DOHH2 (cell line): ENCODE data around the gene INSC.

ENCODE experiments used
- H3F3A ChIP-seq: fragments of 200-600 bp; sonication (generic), shearing (Covaris generic); 2 replicates; pipeline ENCODE4 v1.6.0; 2016; ENCODE audit warnings: antibody characterized with exemption, mild to moderate bottlenecking; ENCODE audit not compliant: control insufficient read depth, insufficient read depth
- H3K27ac ChIP-seq: fragments of 200-600 bp; sonication (generic); 2 replicates; pipeline ENCODE4 v1.5.1; 2014; ENCODE audit warnings: low read depth, mild to moderate bottlenecking, low read length, moderate library complexity
- H3K27me3 ChIP-seq: fragments of 200-600 bp; sonication (generic); 2 replicates; pipeline ENCODE4 v1.6.1; 2014; ENCODE audit warnings: mild to moderate bottlenecking, low read length, mixed read lengths; ENCODE audit not compliant: control insufficient read depth
- H3K36me3 ChIP-seq: fragments of 200-600 bp; sonication (generic); 2 replicates; pipeline ENCODE4 v1.6.1; 2014; ENCODE audit warnings: mild to moderate bottlenecking, low read length, moderate library complexity, mixed read lengths; ENCODE audit not compliant: control insufficient read depth
- H3K4me1 ChIP-seq: fragments of 200-600 bp; sonication (generic); 2 replicates; pipeline ENCODE4 v1.6.1; 2014; ENCODE audit warnings: mild to moderate bottlenecking, low read length, mixed read lengths; ENCODE audit not compliant: control insufficient read depth
- H3K4me2 ChIP-seq: fragments of 200-600 bp; sonication (generic); 2 replicates; pipeline ENCODE4 v1.6.0; 2014; ENCODE audit warnings: mild to moderate bottlenecking, low read length, moderate library complexity
- H3K4me3 ChIP-seq: fragments of 200-600 bp; sonication (generic); 2 replicates; pipeline ENCODE4 v1.5.1; 2014; ENCODE audit warnings: mild to moderate bottlenecking, low read length, mixed read lengths
- H3K79me2 ChIP-seq: fragments of 200-600 bp; sonication (generic); 2 replicates; pipeline ENCODE4 v1.6.1; 2014; ENCODE audit warnings: mild to moderate bottlenecking, low read length, mixed read lengths; ENCODE audit not compliant: control insufficient read depth
- H3K9me2 ChIP-seq: fragments of 200-600 bp; sonication (generic); replicated peaks from 2 replicates; pipeline ENCODE4 v1.6.1; 2014; ENCODE audit warnings: mild to moderate bottlenecking, low read length, mixed read lengths; ENCODE audit not compliant: control insufficient read depth
- H3K9me3 ChIP-seq: fragments of 200-600 bp; sonication (generic); 2 replicates; pipeline ENCODE4 v1.6.1; 2014; ENCODE audit warnings: antibody characterized with exemption, low read length, mixed read lengths; ENCODE audit not compliant: control insufficient read depth, insufficient read depth
- H4K20me1 ChIP-seq: fragments of 200-600 bp; sonication (generic); 2 replicates; pipeline ENCODE4 v1.6.0; 2014; ENCODE audit warnings: low read depth, mild to moderate bottlenecking, antibody characterized with exemption, low read length, moderate library complexity; ENCODE audit not compliant: control insufficient read depth, insufficient read depth
- EZH2phosphoT487 ChIP-seq: fragments of 200-600 bp; sonication (generic); IDR thresholded peaks from 2 replicates; pipeline ENCODE4 v1.6.1; 2017; ENCODE audit warnings: borderline replicate concordance, mild to moderate bottlenecking, antibody characterized with exemption, low read length, moderate library complexity, mixed read lengths
- TF ChIP-seq, protein P1 (sequence below): fragments of 200-600 bp; sonication (generic); IDR thresholded peaks from one replicate; pipeline ENCODE4 v1.5.1; 2014; ENCODE audit warnings: antibody characterized with exemption, mild to moderate bottlenecking, low read depth, low read length; ENCODE audit not compliant: poor library complexity, severe bottlenecking

The INSC gene

DNA sequence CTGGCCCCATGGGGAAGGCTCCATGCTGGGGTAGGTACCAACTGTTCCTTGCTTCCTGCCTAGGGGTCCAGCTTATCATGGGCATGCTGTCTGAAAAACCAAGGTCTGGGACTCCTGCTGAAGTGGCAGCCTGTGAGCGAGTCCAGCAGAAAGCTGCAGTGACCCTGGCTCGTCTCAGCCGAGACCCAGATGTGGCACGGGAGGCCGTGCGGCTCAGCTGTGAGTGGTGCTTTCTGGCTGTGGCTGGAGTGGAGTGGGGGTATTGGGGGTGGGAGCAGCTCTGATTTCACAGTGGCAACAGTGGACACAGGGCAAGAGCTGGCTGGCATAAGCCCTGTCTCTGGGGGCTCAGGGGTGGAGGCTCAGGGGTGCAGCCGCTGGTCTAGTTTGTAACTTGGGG is 124.1 kb downstream of the INSC start:
- no peak overlapping the region for H3K4me3 ChIP-seq

DNA sequence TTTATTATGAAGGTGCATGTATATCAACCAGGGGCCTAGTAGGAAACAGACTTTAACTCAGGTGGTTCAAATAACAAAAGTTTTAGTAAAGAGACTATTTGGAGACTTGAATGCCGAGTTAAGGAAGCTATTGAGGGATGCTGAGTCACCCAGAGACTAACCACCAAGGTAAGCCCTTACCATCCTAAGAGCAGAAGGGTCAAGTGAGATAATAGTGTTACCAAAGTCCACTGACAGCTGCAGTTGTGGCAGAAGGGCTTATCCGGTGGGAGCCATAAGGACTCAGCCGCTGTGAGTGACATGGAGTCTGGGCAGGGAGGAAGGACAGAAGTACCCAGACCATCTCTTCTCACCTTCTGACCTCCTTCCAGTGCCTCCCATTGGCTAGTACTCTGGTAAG is 134.0 kb downstream of the INSC start:
- Histone ChIP-seq H3K79me2 (no peaks in the 10 kb centered on the region), H3K4me3 (no peak overlapping the region), H4K20me1 (no peaks in the 10 kb centered on the region), H3K27ac (no peak overlapping the region), H3K4me2 (no peak overlapping the region), H3K36me3 (no peaks in the 10 kb centered on the region), H3K9me2 (no peaks in the 10 kb centered on the region), H3K9me3 (no peaks in the 10 kb centered on the region), H3K4me1 (no peaks in the 10 kb centered on the region), H3K27me3 (no peaks in the 10 kb centered on the region), H3F3A (no peaks in the 10 kb centered on the region)
- TF ChIP-seq, protein P1, sequence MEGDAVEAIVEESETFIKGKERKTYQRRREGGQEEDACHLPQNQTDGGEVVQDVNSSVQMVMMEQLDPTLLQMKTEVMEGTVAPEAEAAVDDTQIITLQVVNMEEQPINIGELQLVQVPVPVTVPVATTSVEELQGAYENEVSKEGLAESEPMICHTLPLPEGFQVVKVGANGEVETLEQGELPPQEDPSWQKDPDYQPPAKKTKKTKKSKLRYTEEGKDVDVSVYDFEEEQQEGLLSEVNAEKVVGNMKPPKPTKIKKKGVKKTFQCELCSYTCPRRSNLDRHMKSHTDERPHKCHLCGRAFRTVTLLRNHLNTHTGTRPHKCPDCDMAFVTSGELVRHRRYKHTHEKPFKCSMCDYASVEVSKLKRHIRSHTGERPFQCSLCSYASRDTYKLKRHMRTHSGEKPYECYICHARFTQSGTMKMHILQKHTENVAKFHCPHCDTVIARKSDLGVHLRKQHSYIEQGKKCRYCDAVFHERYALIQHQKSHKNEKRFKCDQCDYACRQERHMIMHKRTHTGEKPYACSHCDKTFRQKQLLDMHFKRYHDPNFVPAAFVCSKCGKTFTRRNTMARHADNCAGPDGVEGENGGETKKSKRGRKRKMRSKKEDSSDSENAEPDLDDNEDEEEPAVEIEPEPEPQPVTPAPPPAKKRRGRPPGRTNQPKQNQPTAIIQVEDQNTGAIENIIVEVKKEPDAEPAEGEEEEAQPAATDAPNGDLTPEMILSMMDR = no peak
- no peak for TF ChIP-seq EZH2phosphoT487

More for the DNA sequence above, 124.1 kb downstream of the INSC start:
- H3K4me2 ChIP-seq = no peak overlapping the region
- no peaks in the 10 kb centered on the region for H3K79me2 ChIP-seq
- peaks cover under 1% of the 10 kb centered on the region for H3K4me1 ChIP-seq
- TF ChIP-seq, protein P1 = no peak
- TF ChIP-seq EZH2phosphoT487 = no peak
- H3K9me2 ChIP-seq = no peaks in the 10 kb centered on the region
- H3K27ac ChIP-seq = no peak overlapping the region
- H3K36me3 ChIP-seq = no peaks in the 10 kb centered on the region
- no peaks in the 10 kb centered on the region for H3K9me3 ChIP-seq
- H3K27me3 ChIP-seq = peaks cover 3% of the 10 kb centered on the region; the same call in 1 of the 2 replicates
- H4K20me1 ChIP-seq = no peaks in the 10 kb centered on the region
- no peaks in the 10 kb centered on the region for H3F3A ChIP-seq

DNA sequence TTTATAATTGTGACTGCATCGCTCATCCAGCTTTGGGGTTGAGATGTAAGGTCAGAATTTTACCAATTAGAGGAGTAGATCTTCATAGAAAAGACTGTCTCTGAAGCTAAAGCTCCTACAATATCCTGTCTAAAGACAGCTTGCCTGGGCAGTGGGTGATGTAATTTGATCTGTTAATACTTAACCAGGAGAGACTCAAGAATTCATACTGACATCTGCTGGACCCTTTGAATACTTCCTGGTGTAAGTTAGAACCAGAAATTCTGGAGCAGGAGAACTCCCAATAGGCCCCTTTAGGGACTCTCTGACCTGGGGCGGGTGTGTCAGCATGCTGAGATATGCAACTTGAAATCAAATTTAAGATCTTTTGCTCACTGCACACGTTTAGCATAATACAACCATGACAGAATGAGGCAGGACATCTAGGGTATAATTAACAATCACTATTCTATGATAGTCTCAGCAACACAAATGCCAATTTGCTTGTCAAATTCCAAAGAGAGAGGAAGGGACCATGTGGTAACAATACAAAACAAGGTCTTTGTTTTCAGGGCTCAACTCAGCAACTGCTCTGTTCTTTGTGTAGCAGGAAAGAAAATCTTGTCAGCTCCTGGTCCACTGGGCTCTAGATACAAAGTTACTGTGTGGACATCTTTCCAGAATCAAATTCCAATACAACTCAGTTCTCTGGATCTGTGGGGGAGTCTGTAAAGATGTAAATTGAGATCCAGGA is 143.9 kb downstream of the INSC start:
- no peaks in the 10 kb centered on the region for H3K36me3 ChIP-seq
- no peaks in the 10 kb centered on the region for H3K79me2 ChIP-seq
- H3K4me3 ChIP-seq = no peak overlapping the region
- no peaks in the 10 kb centered on the region for H3K27me3 ChIP-seq
- H3K9me3 ChIP-seq = no peaks in the 10 kb centered on the region
- no peaks in the 10 kb centered on the region for H3K9me2 ChIP-seq
- H3F3A ChIP-seq = no peaks in the 10 kb centered on the region
- H3K4me2 ChIP-seq = no peak overlapping the region
- H4K20me1 ChIP-seq = no peaks in the 10 kb centered on the region
- H3K27ac ChIP-seq = no peak overlapping the region
- H3K4me1 ChIP-seq = no peaks in the 10 kb centered on the region
- no peak for TF ChIP-seq EZH2phosphoT487
- TF ChIP-seq, protein P1 = no peak
